A549 treated with Mapracorat at 1 μM for 4 hours (cell line): Measurements from ENCODE around the gene LGALS14. TPM values are rescaled to one million over a fixed set of nuclear protein-coding genes. Genes with fewer than 3 reads are reported as not detected.

Source experiments
- total RNA-seq: library from RNA; stranded (reverse); fragments of 200-300 nt; extraction: Qiagen RNA extraction; gene quantifications from 5 replicates; pipeline ENCODE4 v1.2.3, GENCODE V29; 2022

Gene LGALS14, protein sequence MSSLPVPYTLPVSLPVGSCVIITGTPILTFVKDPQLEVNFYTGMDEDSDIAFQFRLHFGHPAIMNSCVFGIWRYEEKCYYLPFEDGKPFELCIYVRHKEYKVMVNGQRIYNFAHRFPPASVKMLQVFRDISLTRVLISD
- not detected in 5 replicates for total RNA-seq

DNA sequence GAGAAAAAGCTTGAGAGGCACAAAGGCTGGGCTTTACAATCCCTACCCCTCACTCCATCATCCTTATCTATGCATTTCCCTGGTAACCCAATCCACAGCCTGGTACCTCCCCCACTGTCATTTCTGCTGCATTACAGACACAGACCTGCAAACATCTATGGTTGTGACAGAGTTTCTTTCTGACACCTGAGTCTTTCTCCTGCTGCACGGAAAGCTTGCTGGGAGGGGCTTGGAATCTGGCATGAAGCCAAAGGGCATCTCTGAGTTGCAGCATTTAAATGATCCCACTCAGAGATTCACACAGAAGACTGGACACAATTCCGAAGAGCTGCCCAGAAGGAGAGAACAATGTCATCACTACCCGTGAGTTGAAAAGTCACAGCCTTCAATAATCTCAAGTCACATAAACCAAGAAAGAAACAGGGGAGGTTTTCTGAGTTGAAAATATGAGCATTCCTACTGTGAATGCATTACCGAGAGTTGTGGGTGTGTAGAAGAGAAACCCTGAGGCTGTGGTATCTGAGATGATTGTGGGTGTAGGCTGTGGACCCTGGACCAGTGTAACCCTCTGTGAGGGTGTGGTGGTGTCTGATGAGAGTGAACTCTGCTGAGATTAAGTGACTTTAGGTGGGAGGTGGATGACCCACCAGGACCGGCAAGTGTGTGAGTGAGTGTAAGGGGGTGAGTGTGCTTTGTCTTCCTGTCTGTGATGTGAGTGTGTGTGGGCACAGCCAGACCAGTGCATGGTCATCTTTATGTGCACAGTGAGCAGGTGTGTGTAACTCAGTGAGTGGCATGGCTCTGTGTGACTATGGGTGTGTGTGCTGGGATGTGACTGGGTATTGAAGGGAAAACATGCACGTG is at the start of gene LGALS14:
LGALS14 (plus strand) TSS at position 301 of the 864 bp plus-strand sequence; CDS start at position 349, 48 bp downstream.

DNA sequence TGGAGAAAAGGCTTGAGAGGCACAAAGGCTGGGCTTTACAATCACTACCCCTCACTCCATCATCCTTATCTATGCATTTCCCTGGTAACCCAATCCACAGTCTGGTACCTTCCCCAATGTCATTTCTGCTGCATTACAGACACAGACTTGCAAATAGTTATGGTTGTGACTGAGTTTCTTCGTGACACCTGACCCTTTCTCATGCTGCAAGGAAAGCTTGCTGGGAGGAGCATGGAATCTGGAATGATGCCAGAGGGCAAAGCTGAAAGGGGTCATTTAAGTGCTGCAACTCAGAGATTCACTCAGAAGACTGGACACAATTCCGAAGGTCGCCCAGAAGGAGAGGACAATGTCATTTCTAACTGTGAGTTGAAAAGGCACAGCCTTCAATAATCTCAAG is 48.7 kb upstream of the LGALS14 start, which contains the start of gene LGALS16:
LGALS16 (plus strand) TSS at position 301 of the 400 bp plus-strand sequence; CDS start at position 350, 49 bp downstream.

DNA sequence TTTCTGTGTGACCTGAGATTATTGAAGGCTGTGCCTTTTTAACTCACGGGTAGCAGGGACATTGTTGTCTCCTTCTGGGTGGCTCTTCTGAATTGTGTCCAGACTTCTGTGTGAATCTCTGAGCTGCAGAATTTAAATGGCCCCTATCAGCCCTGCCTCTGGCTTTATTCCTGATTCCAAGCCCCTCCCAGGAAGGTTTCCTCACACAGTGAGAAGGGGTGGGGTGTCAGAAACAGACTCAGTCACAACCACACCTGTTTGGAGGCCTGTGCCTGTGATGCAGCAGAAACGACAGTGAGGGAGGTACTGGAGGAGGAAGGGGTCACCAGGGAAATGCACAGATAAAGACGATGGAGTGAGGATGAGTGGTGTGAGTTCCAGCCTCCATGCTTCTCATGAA is 33.6 kb downstream of the LGALS14 start, which contains the start of gene CLC:
CLC (minus strand) TSS at position 139 of the 400 bp plus-strand sequence; CDS start at position 62, 77 bp downstream.

Other genes starting within 250 kb of the LGALS14 start
- gene TIMM50, start 223.6 kb upstream of the LGALS14 start, total RNA-seq, result 169 to 233 TPM (median 220 TPM) in 5 replicates
- 6.5 to 11.3 TPM (median 10.5 TPM) in 5 replicates for gene DLL3, start 205.5 kb upstream of the LGALS14 start, total RNA-seq
- not detected in 5 replicates for gene SELENOV, start 189.3 kb upstream of the LGALS14 start, total RNA-seq
- 6.6 to 10.3 TPM (median 7.9 TPM) in 5 replicates for gene EID2B, start 171.6 kb upstream of the LGALS14 start, total RNA-seq
- gene EID2, start 164.3 kb upstream of the LGALS14 start, total RNA-seq, result 32.4 to 46.0 TPM (median 44.1 TPM) in 5 replicates
- not detected in 5 replicates for gene LGALS13, start 102.0 kb upstream of the LGALS14 start, total RNA-seq
- gene LGALS16, start 48.6 kb upstream of the LGALS14 start, total RNA-seq, result not detected in 5 replicates
- gene CLC, start 33.5 kb downstream of the LGALS14 start, total RNA-seq, result not detected in 5 replicates
- not detected in 5 replicates for gene LEUTX, start 74.4 kb downstream of the LGALS14 start, total RNA-seq
- gene DYRK1B, start 129.7 kb downstream of the LGALS14 start, total RNA-seq, result 17.3 to 23.2 TPM (median 22.1 TPM) in 5 replicates
- gene FBL, start 141.9 kb downstream of the LGALS14 start, total RNA-seq, result 649 to 729 TPM (median 711 TPM) in 5 replicates
- gene FCGBP, start 230.2 kb downstream of the LGALS14 start, total RNA-seq, result 0.29 to 1.3 TPM (median 0.80 TPM) in 5 replicates